Measurements from ENCODE around the gene JAK3.

GRCh38 chr19:17811103-17811502, 36.7 kb downstream of the JAK3 start:
- no peak for TF ChIP-seq CTCF (IDR thresholded peaks at IDR 0.05; ENCODE audit: low read length)
- TF ChIP-seq EZH2 (IDR thresholded peaks at IDR 0.05; ENCODE audit: borderline replicate concordance, low read length) = no peak
